ENCODE results near the gene STK38L.

The STK38L gene

DNA sequence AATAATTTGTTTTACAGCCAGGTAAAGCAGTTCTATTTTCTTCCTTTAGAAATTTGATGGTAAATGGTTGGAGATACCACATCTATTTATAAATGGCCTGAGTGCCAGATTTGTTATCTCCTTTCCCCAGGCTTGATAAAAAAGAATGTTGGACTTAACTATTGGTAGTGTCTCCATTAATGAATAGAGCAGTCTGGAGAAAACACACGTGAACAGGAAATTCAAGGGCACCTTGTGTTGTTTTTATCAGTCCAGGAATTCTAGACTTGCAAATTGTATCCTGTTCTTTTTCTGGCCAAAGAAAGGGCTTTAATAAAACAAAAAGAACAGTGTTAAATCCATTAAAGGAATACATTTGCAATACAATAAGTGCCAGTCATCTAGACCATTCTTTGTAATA lies 47.8 kb downstream of the STK38L start:
- DNase-seq (ENCODE audit: low spot score), result no peak
- in situ Hi-C loops (cut with MboI; ENCODE audit: low sequenced_read_pairs, unreplicated experiment), result loop anchor here (25.0 kb wide), 1 partner anchor 255 kb away; no protein-coding TSS in a partner anchor
- TF ChIP-seq, protein P1, sequence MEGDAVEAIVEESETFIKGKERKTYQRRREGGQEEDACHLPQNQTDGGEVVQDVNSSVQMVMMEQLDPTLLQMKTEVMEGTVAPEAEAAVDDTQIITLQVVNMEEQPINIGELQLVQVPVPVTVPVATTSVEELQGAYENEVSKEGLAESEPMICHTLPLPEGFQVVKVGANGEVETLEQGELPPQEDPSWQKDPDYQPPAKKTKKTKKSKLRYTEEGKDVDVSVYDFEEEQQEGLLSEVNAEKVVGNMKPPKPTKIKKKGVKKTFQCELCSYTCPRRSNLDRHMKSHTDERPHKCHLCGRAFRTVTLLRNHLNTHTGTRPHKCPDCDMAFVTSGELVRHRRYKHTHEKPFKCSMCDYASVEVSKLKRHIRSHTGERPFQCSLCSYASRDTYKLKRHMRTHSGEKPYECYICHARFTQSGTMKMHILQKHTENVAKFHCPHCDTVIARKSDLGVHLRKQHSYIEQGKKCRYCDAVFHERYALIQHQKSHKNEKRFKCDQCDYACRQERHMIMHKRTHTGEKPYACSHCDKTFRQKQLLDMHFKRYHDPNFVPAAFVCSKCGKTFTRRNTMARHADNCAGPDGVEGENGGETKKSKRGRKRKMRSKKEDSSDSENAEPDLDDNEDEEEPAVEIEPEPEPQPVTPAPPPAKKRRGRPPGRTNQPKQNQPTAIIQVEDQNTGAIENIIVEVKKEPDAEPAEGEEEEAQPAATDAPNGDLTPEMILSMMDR (IDR thresholded peaks at IDR 0.05; ENCODE audit: borderline replicate concordance, control extremely low read depth, extremely low read depth, insufficient read depth, missing control alignments), result no peak

DNA sequence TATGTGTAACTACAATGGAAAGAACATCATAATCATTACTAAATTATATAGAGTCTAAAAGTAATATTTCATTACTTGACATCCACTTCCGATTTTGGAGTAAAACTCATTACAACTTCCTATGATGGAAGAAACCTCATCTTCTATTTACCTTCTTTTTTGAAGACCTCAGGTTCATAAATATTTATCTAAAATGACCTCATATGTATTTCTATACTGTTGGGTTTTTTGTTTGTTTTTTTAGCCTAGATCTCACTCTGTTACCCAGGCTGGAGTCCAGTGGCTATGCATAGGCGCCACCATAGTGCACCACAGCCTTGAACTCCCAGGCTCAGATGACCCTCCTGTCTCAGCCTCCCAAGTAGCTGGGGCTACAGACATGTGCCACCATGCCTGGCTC lies 48.6 kb downstream of the STK38L start:
- DNase-seq (ENCODE audit: low spot score), result no peak
- in situ Hi-C loops (cut with MboI; ENCODE audit: low sequenced_read_pairs, unreplicated experiment), result loop anchor here (25.0 kb wide), 1 partner anchor 255 kb away; no protein-coding TSS in a partner anchor
- TF ChIP-seq, protein P1 (IDR thresholded peaks at IDR 0.05; ENCODE audit: borderline replicate concordance, control extremely low read depth, extremely low read depth, insufficient read depth, missing control alignments), result no peak

GRCh38 chr12:27293463-27293862 lies 49.4 kb downstream of the STK38L start:
- in situ Hi-C loops (cut with MboI; ENCODE audit: low sequenced_read_pairs, unreplicated experiment), result loop anchor here (25.0 kb wide), 1 partner anchor 256 kb away; no protein-coding TSS in a partner anchor
- TF ChIP-seq, protein P1 (IDR thresholded peaks at IDR 0.05; ENCODE audit: borderline replicate concordance, control extremely low read depth, extremely low read depth, insufficient read depth, missing control alignments), result no peak
- DNase-seq (ENCODE audit: low spot score), result no peak

DNA sequence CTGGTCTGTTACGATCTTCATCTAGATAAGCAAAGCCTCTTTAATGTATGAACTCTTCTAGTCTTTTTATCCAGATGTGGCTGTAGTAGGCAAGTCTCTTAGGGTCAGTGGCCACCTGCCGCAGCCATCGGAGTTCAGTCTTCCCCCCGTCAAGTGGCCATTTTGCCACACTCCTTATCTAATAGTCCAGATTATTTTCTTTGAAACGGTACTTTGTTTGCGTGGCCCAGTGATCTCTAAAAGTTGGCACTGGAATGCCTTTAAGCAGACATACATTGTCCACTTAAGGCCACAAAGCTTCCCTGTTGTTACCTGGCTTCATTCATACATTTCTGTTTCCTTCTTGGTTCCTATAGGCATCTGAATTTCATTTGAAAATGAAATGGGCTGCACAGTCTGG lies 52.6 kb downstream of the STK38L start:
- TF ChIP-seq, protein P1 (IDR thresholded peaks at IDR 0.05; ENCODE audit: borderline replicate concordance, control extremely low read depth, extremely low read depth, insufficient read depth, missing control alignments), result no peak
- in situ Hi-C loops (cut with MboI; ENCODE audit: low sequenced_read_pairs, unreplicated experiment), result loop anchor here (25.0 kb wide), 1 partner anchor 259 kb away; no protein-coding TSS in a partner anchor

GRCh38 chr12:27297566-27297965 lies 53.5 kb downstream of the STK38L start:
- DNase-seq (ENCODE audit: low spot score), result no peak
- in situ Hi-C loops (cut with MboI; ENCODE audit: low sequenced_read_pairs, unreplicated experiment), result loop anchor here (25.0 kb wide), 1 partner anchor 260 kb away; no protein-coding TSS in a partner anchor
- TF ChIP-seq, protein P1 (IDR thresholded peaks at IDR 0.05; ENCODE audit: borderline replicate concordance, control extremely low read depth, extremely low read depth, insufficient read depth, missing control alignments), result no peak

More for the DNA sequence above, 52.6 kb downstream of the STK38L start:
- no peak for DNase-seq (ENCODE audit: low spot score)

GRCh38 chr12:27299102-27299501 lies 55.0 kb downstream of the STK38L start:
- DNase-seq (ENCODE audit: low spot score), result no peak
- in situ Hi-C loops (cut with MboI; ENCODE audit: low sequenced_read_pairs, unreplicated experiment), result loop anchor here (25.0 kb wide), 1 partner anchor 262 kb away; no protein-coding TSS in a partner anchor
- TF ChIP-seq, protein P1 (IDR thresholded peaks at IDR 0.05; ENCODE audit: borderline replicate concordance, control extremely low read depth, extremely low read depth, insufficient read depth, missing control alignments), result no peak
